ENCODE data around the gene RASA2. TPM values are rescaled to one million over a fixed set of nuclear protein-coding genes. Genes with fewer than 3 reads are reported as not detected.

The RASA2 gene
- total and polyA plus RNA-seq, 9 of the 15 experiments (the other 6 are each of a cell fraction or from before 2014, with no cell fraction given): 2.0 to 12.8 (median 9.5) TPM

- TF ChIP-seq CCNT2 (IDR thresholded peaks at IDR 0.05; ENCODE audit: borderline replicate concordance, extremely low read depth, insufficient read length, low read depth, low read length): no peak
- no peak for TF ChIP-seq KAT8 (IDR thresholded peaks at IDR 0.05; ENCODE audit: low read depth)
- TF ChIP-seq ZNF395 (CRISPR knock-in tag; IDR thresholded peaks at IDR 0.05): no peak
- TF ChIP-seq SPI1 (IDR thresholded peaks at IDR 0.05; ENCODE audit: borderline replicate concordance, low read depth, low read length): peak; percentile 46; the same call in 1 of the 2 replicates
- no peak for TF ChIP-seq ETV6 (IDR thresholded peaks at IDR 0.05; ENCODE audit: borderline replicate concordance in 1 of 2, low read depth in 2 of 2, low read length in 1 of 2)
- no peak for TF ChIP-seq ETV6 (CRISPR knock-in tag; IDR thresholded peaks at IDR 0.05; ENCODE audit: borderline replicate concordance)
- no peak for TF ChIP-seq GTF2A2 (tag; IDR thresholded peaks at IDR 0.05)
- TF ChIP-seq ZNF764 (CRISPR knock-in tag; IDR thresholded peaks at IDR 0.05; ENCODE audit: low read depth): no peak
- TF ChIP-seq HNRNPUL1 (IDR thresholded peaks at IDR 0.05; ENCODE audit: low read length): no peak
- no peak for TF ChIP-seq HES1 (IDR thresholded peaks at IDR 0.05; ENCODE audit: low read depth)
- no peak for TF ChIP-seq ZNF79 (CRISPR knock-in tag; IDR thresholded peaks at IDR 0.05; ENCODE audit: low read depth)
- TF ChIP-seq ARHGAP35 (IDR thresholded peaks at IDR 0.05; ENCODE audit: partially characterized antibody): no peak
- TF ChIP-seq NCOA2 (IDR thresholded peaks at IDR 0.05; ENCODE audit: partially characterized antibody in 2 of 2): no peak
- TF ChIP-seq MBD1 (CRISPR knock-in tag; IDR thresholded peaks at IDR 0.05): no peak
- TF ChIP-seq RNF219 (CRISPR knock-in tag; IDR thresholded peaks at IDR 0.05): no peak
- no peak for TF ChIP-seq AFF1 (IDR thresholded peaks at IDR 0.05; ENCODE audit: low read depth in 1 of 2, partially characterized antibody in 2 of 2)
- no peak for TF ChIP-seq EWSR1 (IDR thresholded peaks at IDR 0.05; ENCODE audit: borderline replicate concordance, low read depth, partially characterized antibody)
- TF ChIP-seq SMARCC2 (IDR thresholded peaks at IDR 0.05; ENCODE audit: low read depth): no peak
- no peak for TF ChIP-seq ZNF212 (CRISPR knock-in tag; IDR thresholded peaks at IDR 0.05)
These were observed 34.8 kb upstream of the RASA2 start (continued) for GRCh38 chr3:141452045-141452444.

Measured in K562 (cell line).